GM18498 (cell line): Measurements from ENCODE around the gene ADARB2.

Experiments used
- ATAC-seq: cut with Tn5 transposase; IDR thresholded peaks from one replicate; pipeline ENCODE4 v1.9.1; 2021; ENCODE audit warnings: mild to moderate bottlenecking, moderate library complexity; ENCODE audit not compliant: unreplicated experiment

The ADARB2 gene

DNA sequence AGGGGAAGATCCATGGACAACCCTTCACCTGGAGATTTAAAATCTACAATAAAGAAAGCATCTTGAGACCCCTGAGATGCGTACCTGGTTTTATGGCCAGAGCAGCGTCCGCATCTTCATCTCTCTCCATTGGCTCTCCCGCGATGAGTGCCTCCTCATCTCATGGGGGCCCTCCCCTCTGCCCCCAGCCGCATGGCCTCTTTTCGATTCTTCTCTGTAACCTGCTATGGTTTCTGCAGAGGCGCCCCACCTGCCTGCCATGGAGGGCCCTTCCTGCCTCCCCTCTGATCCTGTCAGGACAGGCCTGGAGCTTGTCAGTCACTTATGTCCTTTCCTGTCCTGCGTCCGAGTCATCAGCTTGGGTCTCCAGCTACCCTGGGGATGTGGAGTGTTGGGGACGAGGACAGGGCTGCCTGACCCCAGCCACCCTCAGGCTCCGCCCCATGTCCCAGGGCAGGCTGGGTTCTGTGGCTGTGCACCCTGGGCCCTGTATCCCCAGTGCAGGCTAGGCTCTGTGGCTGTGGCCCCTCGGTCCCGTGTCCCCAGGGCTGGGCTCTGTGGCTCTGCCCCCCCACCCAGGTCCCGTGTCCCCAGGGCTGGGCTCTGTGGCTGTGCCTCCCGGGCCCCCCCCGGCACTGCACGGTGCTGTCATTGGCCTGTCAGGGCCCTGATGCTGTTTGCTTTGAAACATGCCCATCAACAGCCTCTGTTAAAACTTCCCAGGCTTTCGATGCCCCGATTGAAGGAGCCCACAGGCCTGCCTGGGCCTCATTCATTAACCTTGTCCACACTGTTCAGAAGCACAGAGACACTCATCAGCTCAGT is 581.3 kb downstream of the ADARB2 start:
- ATAC-seq = no peak

- ATAC-seq = no peak
These were observed 582.6 kb downstream of the ADARB2 start for GRCh38 chr10:1154531-1155295.

DNA sequence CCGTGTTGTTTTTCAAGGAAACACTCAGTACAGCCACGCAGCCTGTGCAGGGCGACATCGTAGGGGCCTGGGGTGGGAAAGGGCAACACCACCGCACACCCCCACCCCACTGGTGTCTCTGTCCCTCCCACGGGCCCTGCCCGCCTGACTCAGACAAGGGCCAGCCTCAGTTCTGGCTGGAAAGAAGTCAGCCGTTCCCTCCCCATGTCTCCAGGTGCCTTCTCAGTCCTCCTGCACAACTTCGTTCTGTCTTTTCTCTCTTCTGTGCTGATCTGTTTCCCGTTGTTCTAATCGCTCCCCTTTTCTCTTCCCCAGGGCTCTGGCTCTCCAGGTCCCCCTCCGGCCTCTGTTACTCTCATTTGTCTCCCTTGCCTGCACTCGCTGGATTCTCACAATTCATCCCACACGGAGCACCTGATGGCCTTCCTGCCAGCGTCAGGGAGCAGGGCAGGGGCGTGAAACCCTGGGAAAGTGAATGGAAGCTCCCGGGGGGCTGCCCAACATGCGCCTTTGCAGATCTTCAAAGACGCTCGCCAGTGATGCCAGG is 583.4 kb downstream of the ADARB2 start:
- no peak for ATAC-seq

DNA sequence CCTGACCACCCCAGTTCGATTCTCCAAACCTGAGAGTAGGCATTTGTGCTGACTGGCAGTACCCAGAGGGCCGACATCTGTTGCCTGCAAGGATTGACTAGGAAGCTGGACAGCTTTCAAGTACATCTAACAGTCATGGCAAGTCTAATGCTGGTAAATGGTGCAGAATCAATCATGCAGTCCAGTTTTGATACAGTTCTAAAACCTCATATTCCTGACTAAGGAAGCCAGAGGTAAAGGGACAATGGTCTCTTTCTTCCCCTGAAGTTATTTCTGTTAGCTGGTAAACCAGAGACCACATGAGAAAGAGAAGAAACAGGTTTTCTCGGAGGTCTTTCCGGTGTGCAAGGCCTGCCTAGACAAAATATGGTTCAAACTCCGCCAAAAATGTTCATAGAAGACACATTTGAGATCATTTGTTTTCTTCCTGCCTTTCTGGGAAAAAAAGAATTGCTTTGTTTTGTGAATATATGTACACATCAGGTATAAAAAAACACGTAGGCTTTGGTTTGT is 584.0 kb downstream of the ADARB2 start:
- no peak for ATAC-seq

GRCh38 chr10:1152386-1153250 is 584.7 kb downstream of the ADARB2 start:
- no peak for ATAC-seq

DNA sequence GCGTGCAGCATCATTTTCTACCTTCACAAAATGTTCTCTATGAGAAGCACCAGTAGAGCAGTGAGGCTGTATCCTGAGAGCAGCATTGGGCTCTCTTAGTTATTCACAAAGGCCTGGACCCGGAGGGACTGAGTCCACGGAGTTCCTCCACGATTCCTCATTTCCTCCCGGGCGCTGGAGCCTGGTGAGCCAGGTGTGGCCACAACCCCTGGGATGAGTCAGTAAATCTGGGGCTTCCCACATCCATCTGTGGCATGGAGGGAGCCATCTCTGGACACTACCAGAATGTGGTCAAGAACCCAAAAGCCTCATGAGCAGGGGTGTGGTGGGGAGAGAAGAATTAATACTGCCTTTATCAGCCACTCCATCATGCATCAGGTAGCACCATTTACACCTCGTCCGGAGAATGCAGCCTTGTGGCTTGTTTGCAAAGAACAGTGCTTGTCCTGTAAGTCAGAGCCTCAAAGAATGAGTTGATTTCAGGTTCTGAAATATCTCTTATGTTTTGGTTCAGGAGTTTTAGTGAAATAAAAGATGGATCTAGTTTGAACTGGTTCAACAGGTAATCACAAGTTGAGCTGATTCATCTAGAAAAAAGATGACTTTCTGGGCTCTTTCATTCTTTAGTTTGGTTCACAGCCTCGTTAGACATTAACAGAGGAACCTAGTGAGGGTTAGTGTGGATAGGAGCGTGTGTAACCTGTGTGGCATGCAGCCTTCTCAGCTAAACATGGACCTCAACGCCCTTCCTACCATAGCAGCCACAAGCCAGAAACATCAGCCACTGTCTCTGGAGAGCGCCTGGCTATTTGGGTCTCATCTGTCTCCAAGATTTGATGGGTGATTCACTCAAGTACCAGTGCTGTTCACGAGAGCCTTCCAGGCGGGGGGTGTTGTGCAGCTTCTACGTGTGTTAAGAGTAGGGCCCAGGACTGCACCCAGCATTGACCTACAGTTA is 586.0 kb downstream of the ADARB2 start:
- no peak for ATAC-seq

- ATAC-seq = no peak
These were observed 586.7 kb downstream of the ADARB2 start for GRCh38 chr10:1150638-1150955.

GRCh38 chr10:1149793-1150637 is 587.3 kb downstream of the ADARB2 start:
- no peak for ATAC-seq

GRCh38 chr10:1148855-1149605 is 588.3 kb downstream of the ADARB2 start:
- no peak for ATAC-seq

DNA sequence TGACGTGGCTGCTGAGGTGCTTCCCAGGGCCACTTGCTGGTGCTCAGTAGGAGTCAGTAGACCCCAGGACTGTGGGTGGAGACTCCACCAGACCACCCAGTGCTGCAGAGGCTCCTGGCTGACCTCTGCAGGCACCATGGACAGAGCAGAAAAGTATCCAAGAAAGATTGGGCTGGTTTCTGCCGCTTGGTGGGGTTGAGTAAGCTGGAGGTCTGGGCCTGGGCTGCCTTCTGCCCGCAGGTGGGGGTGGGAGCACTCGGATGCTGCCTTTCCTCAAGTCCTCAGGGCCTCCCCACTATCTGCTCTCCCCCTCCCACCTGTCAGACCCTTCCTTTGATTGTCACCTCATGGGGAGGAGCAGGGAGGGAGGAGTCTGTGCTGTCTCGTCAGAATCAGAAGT is 589.5 kb downstream of the ADARB2 start:
- ATAC-seq = no peak

DNA sequence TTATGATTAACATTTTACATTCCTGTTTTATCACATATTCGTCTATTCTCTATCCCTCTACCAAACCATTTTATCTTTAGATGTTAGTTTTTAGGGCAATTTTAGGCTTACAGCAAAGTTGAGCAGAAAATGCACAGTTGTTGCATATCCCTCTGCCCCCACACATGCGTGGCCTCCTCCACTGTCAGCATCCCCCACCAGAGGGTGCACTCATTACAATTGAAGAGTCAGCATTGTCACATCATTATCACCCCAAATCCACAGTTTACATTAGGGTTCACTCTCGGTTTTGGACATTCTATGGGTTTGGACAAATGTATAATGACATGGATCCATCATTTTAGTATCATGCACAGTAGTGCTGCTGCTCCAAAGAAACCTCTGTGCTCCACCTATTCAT is 594.7 kb downstream of the ADARB2 start:
- no peak for ATAC-seq

- ATAC-seq = no peak
These were observed 595.6 kb downstream of the ADARB2 start for GRCh38 chr10:1141701-1142100.

DNA sequence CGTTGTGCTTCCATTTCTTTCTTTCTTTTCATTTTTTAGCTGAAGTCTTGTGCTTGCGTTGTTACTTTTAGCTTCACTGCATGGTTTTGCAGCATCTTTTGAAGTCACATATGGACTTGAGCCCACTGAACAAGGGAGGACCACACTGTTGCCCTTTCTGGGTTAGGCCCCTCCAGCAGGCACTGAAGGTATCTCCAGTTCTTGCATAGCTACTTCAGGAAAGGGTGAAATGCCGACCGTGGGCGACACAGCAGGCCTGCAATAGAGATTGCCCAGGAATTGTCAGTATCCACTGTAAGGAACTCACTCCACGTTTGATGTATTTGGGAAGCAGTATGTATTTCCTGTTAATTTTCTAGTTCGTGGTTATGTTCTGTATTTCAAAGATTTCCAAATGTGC is 596.1 kb downstream of the ADARB2 start:
- ATAC-seq = no peak

DNA sequence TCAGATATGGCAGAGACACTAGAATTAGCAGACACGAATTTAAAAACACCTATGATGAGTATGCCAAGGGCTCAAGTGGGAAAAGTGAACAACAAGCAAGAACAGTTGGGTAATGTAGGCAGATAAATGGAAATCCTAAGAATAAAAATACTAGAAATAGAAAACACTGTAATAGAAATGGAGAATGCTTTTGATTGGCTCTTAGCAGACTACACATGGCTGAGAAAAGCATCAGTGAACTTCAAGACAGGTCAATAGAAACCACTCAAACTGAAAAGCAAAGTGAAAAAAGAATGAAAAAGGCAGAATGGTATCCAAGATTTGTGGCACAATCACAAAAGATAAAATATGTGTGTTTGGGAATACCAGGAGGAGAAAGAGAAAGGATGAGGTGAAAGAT is 598.8 kb downstream of the ADARB2 start:
- ATAC-seq = no peak

DNA sequence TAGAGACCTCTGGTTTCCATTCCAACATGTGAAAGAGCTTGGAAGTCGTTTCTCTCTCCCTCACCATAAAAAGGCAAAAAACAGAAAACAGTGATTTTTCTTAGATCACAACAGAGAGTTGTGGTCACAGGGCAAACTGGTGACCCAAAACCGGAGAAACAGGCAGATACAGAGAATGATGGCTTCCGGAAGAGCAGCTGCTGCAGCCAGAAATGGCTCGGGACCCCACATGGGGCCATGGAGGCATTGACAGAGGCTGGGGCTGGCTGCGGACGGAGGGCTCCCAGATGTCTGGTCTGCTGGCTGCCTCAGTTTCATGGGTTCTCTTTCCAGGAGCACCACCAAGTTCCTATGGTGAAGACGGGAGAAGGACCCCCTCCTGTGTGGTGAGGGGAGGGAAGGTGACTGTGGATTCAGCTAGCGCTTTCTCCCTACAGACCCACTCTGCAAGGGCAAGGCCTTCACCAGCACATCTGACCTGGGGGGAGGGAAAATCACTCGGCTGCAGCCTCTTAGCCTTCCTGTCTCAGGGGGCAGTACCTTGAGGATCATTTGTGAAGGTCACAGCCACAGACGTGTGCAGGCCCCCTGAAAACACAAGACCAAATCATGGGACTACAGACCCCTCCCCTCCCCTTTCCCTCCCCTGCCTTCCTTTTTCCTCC is 599.7 kb downstream of the ADARB2 start:
- ATAC-seq = no peak

- ATAC-seq = no peak
These were observed 601.1 kb downstream of the ADARB2 start for GRCh38 chr10:1136268-1136667.

- no peak for ATAC-seq
These were observed 603.2 kb downstream of the ADARB2 start for GRCh38 chr10:1134156-1134555.
